ENCODE results near the gene KRTAP5-9. TPM values are rescaled to one million over a fixed set of nuclear protein-coding genes. Genes with fewer than 3 reads are reported as not detected.

KRTAP5-9 gene
- total and polyA plus RNA-seq, 10 donors, result 0.29 to 1.1 (median 0.51) TPM; not detected in 3

Small RNAs within 50 kb of the gene (small RNA-seq; reads per million reads assigned to genes)
- gene AP000867.1 (0 reads per million in 4 donors), gene KRTAP5-14P (0 reads per million in 4 donors)

Other genes with a start within 250 kb of the KRTAP5-9 start
- 10 to 100 TPM; 10.9 to 26.4 (median 18.2) TPM for gene DHCR7, start 100.0 kb upstream of the KRTAP5-9 start, total RNA-seq
- 1 to 10 TPM; 3.6 to 6.2 (median 4.4) TPM for gene DHCR7, start 100.0 kb upstream of the KRTAP5-9 start, polyA plus RNA-seq
- gene NADSYN1, start 95.2 kb upstream of the KRTAP5-9 start, total RNA-seq, result 100 to 1,000 TPM in 6 of 7 donors, 10 to 100 TPM in 1; 89.6 to 137 (median 112) TPM
- gene NADSYN1, start 95.2 kb upstream of the KRTAP5-9 start, polyA plus RNA-seq, result 100 to 1,000 TPM in 1 of 3 donors, 10 to 100 TPM in 2; 68.4 to 101 (median 74.4) TPM
- under 1 TPM in 3 of 7 donors, not detected in 4; 0.37 to 0.72 (median 0.70) TPM for gene KRTAP5-7, start 21.2 kb upstream of the KRTAP5-9 start, total RNA-seq
- under 1 TPM in 1 of 3 donors, not detected in 2; 0.13 TPM for gene KRTAP5-7, start 21.2 kb upstream of the KRTAP5-9 start, polyA plus RNA-seq
- gene KRTAP5-8, start 10.4 kb upstream of the KRTAP5-9 start, total RNA-seq, result under 1 TPM in 3 of 7 donors, not detected in 4; 0.30 to 0.63 (median 0.43) TPM
- gene KRTAP5-8, start 10.4 kb upstream of the KRTAP5-9 start, polyA plus RNA-seq, result under 1 TPM; 0.09 to 0.20 (median 0.13) TPM
- under 1 TPM in 1 of 7 donors, not detected in 6; 0.32 TPM for gene KRTAP5-10, start 17.1 kb downstream of the KRTAP5-9 start, total RNA-seq
- under 1 TPM; 0.08 to 0.17 (median 0.13) TPM for gene KRTAP5-10, start 17.1 kb downstream of the KRTAP5-9 start, polyA plus RNA-seq
- gene KRTAP5-11, start 34.5 kb downstream of the KRTAP5-9 start, total RNA-seq, result not detected
- not detected for gene KRTAP5-11, start 34.5 kb downstream of the KRTAP5-9 start, polyA plus RNA-seq